Activated B cell treated with CpG ODN at 0.5 μM for 24 hours (primary cell): ENCODE results near the gene TBX6. TPM values are rescaled to one million over a fixed set of nuclear protein-coding genes. Genes with fewer than 3 reads are reported as not detected.

Experiments
- ATAC-seq: fragments of 200-7000 bp; cut with Tn5 transposase; one replicate; pipeline ENCODE4 v1.10.0; 2021; ENCODE audit warnings: low read depth, mild to moderate bottlenecking, moderate library complexity
- CTCF ChIA-PET: fragments of 350-600 bp; sonication (Branson Sonifier 250); formaldehyde crosslinking; loops from one replicate; lab custom pipeline; 2021; ENCODE audit warnings: antibody characterized with exemption; lab: Charles Lee
- POLR2A ChIA-PET: fragments of 350-600 bp; sonication (Branson Sonifier 250); formaldehyde crosslinking; loops from one replicate; lab custom pipeline; 2021; ENCODE audit warnings: antibody characterized with exemption; lab: Charles Lee
- DNase-seq: peaks from one replicate; pipeline ENCODE4 v3.0.0; 2022
- H3K27ac Mint-ChIP-seq: one replicate; pipeline ENCODE4 v1.8.0; 2020; ENCODE audit warnings: mixed read lengths
- H3K27me3 Mint-ChIP-seq: one replicate; pipeline ENCODE4 v1.8.0; 2021; ENCODE audit warnings: mixed read lengths
- H3K36me3 Mint-ChIP-seq: one replicate; pipeline ENCODE4 v1.8.0; 2021; ENCODE audit warnings: low read depth, mixed read lengths
- H3K4me1 Mint-ChIP-seq: one replicate; pipeline ENCODE4 v1.8.0; 2021; ENCODE audit warnings: mixed read lengths
- H3K4me3 Mint-ChIP-seq: one replicate; pipeline ENCODE4 v1.8.0; 2020; ENCODE audit warnings: mild to moderate bottlenecking, mixed read lengths
- H3K9me3 Mint-ChIP-seq: one replicate; pipeline ENCODE4 v1.8.0; 2020; ENCODE audit warnings: mixed read lengths
- CTCF ChIP-seq: fragments of 200-600 bp; IDR thresholded peaks from one replicate; pipeline ENCODE4 v1.8.0; 2022; ENCODE audit warnings: antibody characterized with exemption, mild to moderate bottlenecking
- intact Hi-C: fragments of 100-400 bp; cut with micrococcal nuclease; formaldehyde crosslinking; loops from one replicate; pipeline ENCODE4 v1.15.1; 2024
- total RNA-seq: library from RNA; stranded (reverse); gene quantifications from 2 replicates; pipeline ENCODE4 v1.2.3, GENCODE V29; 2022

TBX6 gene
- total RNA-seq, 1 donor from 2014 or later: 2.3 TPM

DNA sequence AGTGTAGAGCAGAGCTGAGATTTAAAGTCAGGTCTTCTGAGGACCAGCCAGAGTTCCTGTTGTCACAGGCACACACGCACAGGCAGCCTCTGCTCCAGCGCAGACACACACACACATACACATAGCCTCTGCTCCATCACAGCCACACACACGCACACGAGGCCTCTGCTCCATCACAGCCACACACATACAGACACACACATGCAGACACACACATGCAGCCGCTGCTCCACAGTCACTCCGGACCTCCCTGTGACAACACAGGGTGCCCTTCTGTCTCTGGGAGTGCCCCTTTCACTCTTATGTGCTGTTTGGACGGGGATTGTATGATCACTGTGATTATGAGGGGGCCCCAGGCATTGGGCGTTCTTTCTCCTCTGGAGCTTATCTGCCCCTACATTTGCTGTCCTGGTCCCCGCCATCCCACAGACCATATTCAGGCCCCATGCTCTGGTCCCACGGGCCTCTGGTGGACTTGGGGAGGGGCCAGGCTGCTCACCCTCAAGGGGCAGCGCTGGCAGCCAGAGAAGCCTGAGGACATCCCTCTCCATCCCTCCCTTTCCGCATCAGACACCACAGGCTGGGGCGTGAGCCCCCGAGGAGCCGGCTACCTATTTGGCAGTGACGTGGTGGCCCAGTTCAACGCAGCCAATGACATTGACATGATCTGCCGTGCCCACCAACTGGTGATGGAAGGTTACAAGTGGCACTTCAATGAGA lies 7.5 kb downstream of the TBX6 start:
- ATAC-seq: no peak
- no peak overlapping the region for H3K27ac Mint-ChIP-seq
- POLR2A ChIA-PET: interaction anchor here (0.5 to 1.0 kb wide), 3 partner anchors 23 to 98 kb away, joined by 3 to 5 read pairs (median 3); no protein-coding TSS in a partner anchor
- intact Hi-C loops: no loop called here
- H3K27me3 Mint-ChIP-seq: no peaks in the 10 kb centered on the region
- H3K9me3 Mint-ChIP-seq: no peaks in the 10 kb centered on the region
- TF ChIP-seq CTCF: no peak
- H3K4me1 Mint-ChIP-seq: peaks cover 4% of the 10 kb centered on the region
- no peak overlapping the region for H3K4me3 Mint-ChIP-seq
- no peak for DNase-seq
- H3K36me3 Mint-ChIP-seq: peaks cover 62% of the 10 kb centered on the region
- CTCF ChIA-PET: no interaction called here

DNA sequence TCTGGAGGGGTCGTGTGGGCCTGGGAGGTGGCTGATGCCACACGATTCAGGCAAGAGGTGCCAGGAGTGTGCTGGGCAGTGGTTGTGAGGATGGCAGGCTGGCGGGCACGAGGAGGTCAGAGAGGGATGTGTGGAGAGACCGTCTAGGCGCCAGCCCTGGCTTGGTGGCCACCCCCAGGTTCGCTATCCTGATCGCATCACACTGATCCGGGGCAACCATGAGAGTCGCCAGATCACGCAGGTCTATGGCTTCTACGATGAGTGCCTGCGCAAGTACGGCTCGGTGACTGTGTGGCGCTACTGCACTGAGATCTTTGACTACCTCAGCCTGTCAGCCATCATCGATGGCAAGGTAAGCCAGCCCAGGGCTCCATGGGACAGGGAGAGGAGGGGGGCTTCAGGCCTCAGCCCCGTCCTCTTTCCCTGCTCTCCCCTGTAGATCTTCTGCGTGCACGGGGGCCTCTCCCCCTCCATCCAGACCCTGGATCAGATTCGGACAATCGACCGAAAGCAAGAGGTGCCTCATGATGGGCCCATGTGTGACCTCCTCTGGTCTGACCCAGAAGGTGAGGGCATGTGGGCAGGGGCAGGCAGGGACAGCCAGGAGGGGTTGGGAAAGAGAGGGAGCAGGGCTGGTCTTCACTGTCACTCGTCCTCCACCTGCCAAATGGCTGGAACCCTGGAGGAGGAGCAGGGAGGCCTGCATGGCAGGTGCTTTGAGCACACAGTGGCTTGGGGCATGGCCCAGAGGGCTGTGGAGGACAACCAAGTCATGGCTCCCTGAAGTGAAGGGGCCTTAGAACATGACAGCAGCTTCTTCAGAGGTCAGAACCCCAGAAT lies 8.3 kb downstream of the TBX6 start:
- intact Hi-C loops: no loop called here
- Mint-ChIP-seq H3K36me3 (peaks cover 66% of the 10 kb centered on the region), H3K9me3 (no peaks in the 10 kb centered on the region), H3K27ac (no peak overlapping the region), H3K4me1 (peaks cover 5% of the 10 kb centered on the region), H3K4me3 (no peak overlapping the region), H3K27me3 (no peaks in the 10 kb centered on the region)
- ChIA-PET CTCF (interaction anchor here (2.1 kb wide), 1 partner anchor 8 kb away, joined by 5 read pairs; the partner anchor contains the start of gene TBX6), POLR2A (interaction anchor here (0.5 to 2.5 kb wide), 3 partner anchors 9 to 28 kb away, joined by 3 to 13 read pairs (median 5); partner anchors contain the start of gene TBX6)
- no peak for TF ChIP-seq CTCF
- ATAC-seq (peak; percentile 7), DNase-seq (no peak)

DNA sequence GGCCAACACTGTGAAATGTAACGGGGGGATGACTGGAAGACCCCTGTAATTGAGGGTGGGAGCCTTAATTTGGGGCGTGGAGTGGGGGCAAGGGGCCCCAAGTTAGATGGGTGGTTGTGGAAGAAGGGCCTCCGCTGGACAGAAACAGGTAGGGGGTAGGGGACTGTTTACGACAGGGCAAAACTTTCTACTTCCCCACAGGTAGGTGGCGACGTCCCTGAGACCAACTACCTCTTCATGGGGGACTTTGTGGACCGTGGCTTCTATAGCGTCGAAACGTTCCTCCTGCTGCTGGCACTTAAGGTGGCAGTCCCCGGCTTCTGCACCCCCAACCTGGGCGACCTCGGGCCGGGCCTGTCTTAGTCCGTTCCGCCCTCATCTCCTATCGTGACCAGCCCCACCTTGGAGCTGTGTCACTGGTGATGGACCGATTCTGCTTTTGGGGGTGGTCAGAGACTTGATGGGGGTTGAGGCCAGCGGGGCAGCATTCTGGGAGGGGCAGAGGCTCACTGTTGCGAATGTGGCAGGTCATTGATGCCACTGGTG lies 9.1 kb downstream of the TBX6 start:
- no peak for TF ChIP-seq CTCF
- no peak overlapping the region for H3K27ac Mint-ChIP-seq
- ChIA-PET CTCF (interaction anchor here (2.1 kb wide), 1 partner anchor 9 kb away, joined by 5 read pairs; the partner anchor contains the start of gene TBX6), POLR2A (interaction anchor here (1.3 to 2.5 kb wide), 2 partner anchors 9 to 17 kb away, joined by 4 to 13 read pairs; partner anchors contain the start of genes ALDOA and TBX6)
- H3K4me3 Mint-ChIP-seq: no peak overlapping the region
- H3K4me1 Mint-ChIP-seq: peaks cover 13% of the 10 kb centered on the region
- ATAC-seq: no peak
- H3K36me3 Mint-ChIP-seq: peaks cover 72% of the 10 kb centered on the region
- intact Hi-C loops: no loop called here
- no peaks in the 10 kb centered on the region for H3K27me3 Mint-ChIP-seq
- no peaks in the 10 kb centered on the region for H3K9me3 Mint-ChIP-seq
- DNase-seq: no peak

- TF ChIP-seq CTCF: no peak
- intact Hi-C loops: no loop called here
- ATAC-seq (no peak), DNase-seq (no peak)
- Mint-ChIP-seq H3K4me3 (no peak overlapping the region), H3K27me3 (no peaks in the 10 kb centered on the region), H3K36me3 (peaks cover 75% of the 10 kb centered on the region), H3K4me1 (peaks cover 35% of the 10 kb centered on the region), H3K9me3 (no peaks in the 10 kb centered on the region), H3K27ac (no peak overlapping the region)
- POLR2A ChIA-PET: interaction anchor here (1.0 to 2.0 kb wide), 3 partner anchors 9 to 14 kb away, joined by 5 to 10 read pairs (median 5); partner anchors contain the start of genes ALDOA and TBX6
- CTCF ChIA-PET: interaction anchor here (1.3 kb wide), 1 partner anchor 11 kb away, joined by 3 read pairs; no protein-coding TSS in a partner anchor
These were observed 12.2 kb downstream of the TBX6 start for GRCh38 chr16:30079480-30079879.
